ENCODE results near the gene CREM.

CREM gene

GRCh38 chr10:35127289-35127891 lies 744 bp downstream of the CREM start:
- Histone ChIP-seq H3K9me2 (replicated peaks; ENCODE audit: insufficient read depth, low read length) (no peaks in the 10 kb centered on the region), H3K4me3 (ENCODE audit: insufficient read depth, low read length, poor library complexity, severe bottlenecking) (peak overlapping the region; percentile 99), H4K20me1 (ENCODE audit: low read depth, low read length) (no peaks in the 10 kb centered on the region), H3K4me2 (ENCODE audit: low read depth, low read length, poor library complexity, severe bottlenecking) (peak overlapping the region; percentile 93), H3K9me3 (ENCODE audit: insufficient read depth, low read length) (no peaks in the 10 kb centered on the region), H3K9ac (ENCODE audit: low read length) (peak overlapping the region; percentile 100), H3K27me3 (ENCODE audit: low read length) (no peaks in the 10 kb centered on the region), H2AFZ (ENCODE audit: low read depth, low read length, severe bottlenecking) (peak overlapping the region; percentile 57), H3F3A (ENCODE audit: insufficient read depth) (peaks cover 48% of the 10 kb centered on the region), H3K36me3 (ENCODE audit: low read length) (0 out of 2 replicates have a peak, but pooled peaks cover 6% of the 10 kb centered on the region), H3K27ac (ENCODE audit: low read depth, low read length) (peak overlapping the region; percentile 93), H3K79me2 (ENCODE audit: insufficient read depth, low read length) (peaks cover 30% of the 10 kb centered on the region)
- TF ChIP-seq CTCF (IDR thresholded peaks at IDR 0.05; ENCODE audit: insufficient read depth, low read length, poor library complexity, severe bottlenecking) (no peak), EZH2phosphoT487 (conservative IDR thresholded peaks at IDR 0.05; ENCODE audit: low read length) (no peak)

DNA sequence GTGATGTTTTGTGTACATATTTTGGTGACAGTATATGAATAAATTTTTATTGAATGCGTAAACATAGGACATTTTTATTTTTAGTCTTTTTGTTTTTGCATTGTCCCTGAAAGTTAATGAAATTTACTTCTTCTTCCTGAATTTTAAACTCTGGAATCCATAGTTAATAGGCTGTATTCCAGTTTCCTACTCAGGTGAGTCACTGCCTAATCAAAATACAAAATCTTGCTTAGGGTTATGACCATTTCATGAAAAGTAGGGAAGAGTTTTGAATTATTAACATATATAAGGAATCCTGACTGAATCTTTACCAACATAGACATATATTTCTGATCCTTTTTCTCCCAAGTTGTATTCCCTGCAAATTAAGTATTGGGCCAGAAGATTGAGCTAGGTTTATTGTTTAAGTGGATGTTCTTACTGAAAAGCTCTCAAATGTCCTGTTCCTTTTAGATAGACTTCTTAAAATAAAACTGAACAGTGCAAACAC lies 2.6 kb downstream of the CREM start:
- Histone ChIP-seq H3K27me3 (ENCODE audit: low read length) (no peaks in the 10 kb centered on the region), H3K36me3 (ENCODE audit: low read length) (0 out of 2 replicates have a peak, but pooled peaks cover 6% of the 10 kb centered on the region), H3F3A (ENCODE audit: insufficient read depth) (peaks cover 50% of the 10 kb centered on the region), H3K9me3 (ENCODE audit: insufficient read depth, low read length) (no peaks in the 10 kb centered on the region), H3K27ac (ENCODE audit: low read depth, low read length) (peak overlapping the region; percentile 52), H4K20me1 (ENCODE audit: low read depth, low read length) (no peaks in the 10 kb centered on the region), H3K9ac (ENCODE audit: low read length) (0 out of 2 replicates have a peak overlapping the region, but pooled peaks have one; percentile 12), H3K4me2 (ENCODE audit: low read depth, low read length, poor library complexity, severe bottlenecking) (peak overlapping the region; percentile 93), H3K9me2 (replicated peaks; ENCODE audit: insufficient read depth, low read length) (no peaks in the 10 kb centered on the region), H2AFZ (ENCODE audit: low read depth, low read length, severe bottlenecking) (no peak overlapping the region), H3K4me3 (ENCODE audit: insufficient read depth, low read length, poor library complexity, severe bottlenecking) (peak overlapping the region; percentile 99), H3K79me2 (ENCODE audit: insufficient read depth, low read length) (peaks cover 35% of the 10 kb centered on the region)
- no peak for TF ChIP-seq CTCF (IDR thresholded peaks at IDR 0.05; ENCODE audit: insufficient read depth, low read length, poor library complexity, severe bottlenecking)
- no peak for TF ChIP-seq EZH2phosphoT487 (conservative IDR thresholded peaks at IDR 0.05; ENCODE audit: low read length)

- H3K9ac ChIP-seq (ENCODE audit: low read length): no peak overlapping the region
- H3K4me3 ChIP-seq (ENCODE audit: insufficient read depth, low read length, poor library complexity, severe bottlenecking): no peak overlapping the region
- peaks cover 48% of the 10 kb centered on the region for H3F3A ChIP-seq (ENCODE audit: insufficient read depth)
- no peaks in the 10 kb centered on the region for H3K27me3 ChIP-seq (ENCODE audit: low read length)
- no peaks in the 10 kb centered on the region for H3K9me3 ChIP-seq (ENCODE audit: insufficient read depth, low read length)
- H2AFZ ChIP-seq (ENCODE audit: low read depth, low read length, severe bottlenecking): no peak overlapping the region
- TF ChIP-seq EZH2phosphoT487 (conservative IDR thresholded peaks at IDR 0.05; ENCODE audit: low read length): no peak
- H4K20me1 ChIP-seq (ENCODE audit: low read depth, low read length): no peaks in the 10 kb centered on the region
- H3K79me2 ChIP-seq (ENCODE audit: insufficient read depth, low read length): peaks cover 38% of the 10 kb centered on the region
- no peaks in the 10 kb centered on the region for H3K9me2 ChIP-seq (replicated peaks; ENCODE audit: insufficient read depth, low read length)
- H3K36me3 ChIP-seq (ENCODE audit: low read length): 0 out of 2 replicates have a peak, but pooled peaks cover 6% of the 10 kb centered on the region
- H3K4me2 ChIP-seq (ENCODE audit: low read depth, low read length, poor library complexity, severe bottlenecking): peak overlapping the region; percentile 93
- H3K27ac ChIP-seq (ENCODE audit: low read depth, low read length): peak overlapping the region; percentile 25; the same call in 1 of the 2 replicates
Observed at GRCh38 chr10:35130663-35131062, 4.0 kb downstream of the CREM start.

DNA sequence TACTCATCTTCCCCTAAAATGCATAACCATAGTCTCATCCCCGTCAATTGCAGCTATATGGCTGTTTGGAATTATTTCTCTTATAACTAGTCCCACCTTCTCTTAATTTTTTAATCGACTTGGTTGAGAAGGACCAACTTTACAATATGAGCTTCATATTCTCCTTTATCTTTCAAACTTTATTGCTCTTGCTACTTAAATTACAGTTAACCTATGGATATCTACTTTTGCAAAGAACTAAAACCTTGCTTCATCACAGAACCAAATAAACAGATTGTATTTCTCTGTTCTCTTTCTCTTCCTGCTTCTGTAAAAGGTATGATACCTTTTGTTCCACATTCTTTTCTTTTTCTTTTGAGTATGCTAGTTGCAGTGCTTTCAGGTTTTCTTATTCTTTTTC lies 6.1 kb downstream of the CREM start:
- Histone ChIP-seq H3K79me2 (ENCODE audit: insufficient read depth, low read length) (peaks cover 38% of the 10 kb centered on the region), H3K4me3 (ENCODE audit: insufficient read depth, low read length, poor library complexity, severe bottlenecking) (no peak overlapping the region), H3K9ac (ENCODE audit: low read length) (0 out of 2 replicates have a peak overlapping the region, but pooled peaks have one; percentile 19)

More for the DNA sequence above, 6.1 kb downstream of the CREM start:
- H3K4me2 ChIP-seq (ENCODE audit: low read depth, low read length, poor library complexity, severe bottlenecking): peak overlapping the region; percentile 93
- TF ChIP-seq EZH2phosphoT487 (conservative IDR thresholded peaks at IDR 0.05; ENCODE audit: low read length) (no peak), CTCF (IDR thresholded peaks at IDR 0.05; ENCODE audit: insufficient read depth, low read length, poor library complexity, severe bottlenecking) (no peak)
- no peak overlapping the region for H2AFZ ChIP-seq (ENCODE audit: low read depth, low read length, severe bottlenecking)
- H3K36me3 ChIP-seq (ENCODE audit: low read length): 0 out of 2 replicates have a peak, but pooled peaks cover 6% of the 10 kb centered on the region
- peak overlapping the region; percentile 44; the same call in 1 of the 2 replicates for H3K27ac ChIP-seq (ENCODE audit: low read depth, low read length)
- no peaks in the 10 kb centered on the region for H3K27me3 ChIP-seq (ENCODE audit: low read length)
- H3K9me3 ChIP-seq (ENCODE audit: insufficient read depth, low read length): no peaks in the 10 kb centered on the region
- no peaks in the 10 kb centered on the region for H4K20me1 ChIP-seq (ENCODE audit: low read depth, low read length)
- peaks cover 52% of the 10 kb centered on the region for H3F3A ChIP-seq (ENCODE audit: insufficient read depth)
- no peaks in the 10 kb centered on the region for H3K9me2 ChIP-seq (replicated peaks; ENCODE audit: insufficient read depth, low read length)
